HepG2 (cell line): ENCODE results near the gene DAGLB. TPM values are rescaled to one million over a fixed set of nuclear protein-coding genes. Genes with fewer than 3 reads are reported as not detected.
A peak's percentile ranks its signal among the peaks of the same experiment; 100 is the strongest.

Source experiments
- ARID4A ChIP-seq: sonication (generic); formaldehyde crosslinking; IDR thresholded peaks from 2 replicates; pipeline ENCODE4 v1.5.0; 2020; ENCODE audit warnings: mild to moderate bottlenecking, missing genetic modification reagents, borderline replicate concordance
- BORCS8-MEF2B ChIP-seq: sonication (generic); formaldehyde crosslinking; IDR thresholded peaks from 2 replicates; pipeline ENCODE4 v1.8.0; 2022; ENCODE audit warnings: mild to moderate bottlenecking, missing genetic modification reagents
- HNRNPLL ChIP-seq: fragments of 200-400 bp; formaldehyde crosslinking; IDR thresholded peaks from 2 replicates; pipeline ENCODE4 v1.6.1; 2017; ENCODE audit warnings: mild to moderate bottlenecking, low read depth, low read length; ENCODE audit not compliant: poor library complexity, severe bottlenecking
- IRF1 ChIP-seq: sonication (generic); formaldehyde crosslinking; IDR thresholded peaks from 2 replicates; pipeline ENCODE4 v1.4.0; 2020; ENCODE audit warnings: low read depth, mild to moderate bottlenecking, missing genetic modification reagents
- NFKB2 ChIP-seq: sonication (generic); formaldehyde crosslinking; IDR thresholded peaks from 2 replicates; pipeline ENCODE4 v1.4.0; 2020; ENCODE audit warnings: missing genetic modification reagents, borderline replicate concordance
- POLR2A ChIP-seq, 2 experiments: IDR thresholded peaks; 2 replicates each; pipeline ENCODE4 v1.6.1; 2011; ENCODE audit warnings: low read depth in 2 of 2, low read length in 2 of 2, mild to moderate bottlenecking in 1 of 2, moderate library complexity in 1 of 2; ENCODE audit not compliant: insufficient read depth in 1 of 2
- THAP7 ChIP-seq: sonication (generic); formaldehyde crosslinking; IDR thresholded peaks from 2 replicates; pipeline ENCODE4 v1.8.1; 2023; ENCODE audit warnings: mild to moderate bottlenecking, missing genetic modification reagents
- XBP1 ChIP-seq: sonication (generic); formaldehyde crosslinking; IDR thresholded peaks from 2 replicates; pipeline ENCODE4 v1.5.0; 2020; ENCODE audit warnings: missing genetic modification reagents
- ZBTB38 ChIP-seq: sonication (generic); formaldehyde crosslinking; IDR thresholded peaks from 2 replicates; pipeline ENCODE4 v1.5.1; 2020; ENCODE audit warnings: mild to moderate bottlenecking, missing genetic modification reagents
- ZFP91 ChIP-seq: sonication (generic); formaldehyde crosslinking; IDR thresholded peaks from 2 replicates; pipeline ENCODE4 v1.9.0; 2022; ENCODE audit warnings: missing genetic modification reagents, mild to moderate bottlenecking, borderline replicate concordance
- ZNF180 ChIP-seq: sonication (generic); formaldehyde crosslinking; IDR thresholded peaks from 2 replicates; pipeline ENCODE4 v1.4.0; 2020; ENCODE audit warnings: low read depth, missing genetic modification reagents, borderline replicate concordance
- ZNF75D ChIP-seq: sonication (generic); formaldehyde crosslinking; IDR thresholded peaks from 2 replicates; pipeline ENCODE4 v1.8.1; 2023; ENCODE audit warnings: missing genetic modification reagents, mild to moderate bottlenecking, borderline replicate concordance
- ZNF776 ChIP-seq: sonication (generic); formaldehyde crosslinking; IDR thresholded peaks from 2 replicates; pipeline ENCODE4 v1.4.0; 2020; ENCODE audit warnings: mild to moderate bottlenecking, missing genetic modification reagents
- polyA plus RNA-seq, 8 experiments: library from polyadenylated mRNA; depleted of rRNA in 3 of 8; stranded (reverse) in 7 of 8; unstranded in 1 of 8; fragments of >200 nt; fragmentation: Illumina TruSeq in 4 of 8; extraction: Trizol in 4 of 8; gene quantifications; 2 replicates each; pipeline versions ENCODE4 v1.2.1 to v1.2.3, GENCODE V29; 2011 to 2016; ENCODE audit warnings: low read depth in 4 of 8, missing spikeins in 1 of 8, mixed read lengths in 1 of 8; ENCODE audit not compliant: insufficient read depth in 1 of 8
- total RNA-seq, 5 experiments: library from RNA; depleted of rRNA; stranded (reverse); fragments of >200 nt; fragmentation: Illumina TruSeq; extraction: Trizol; gene quantifications; 2 replicates each; pipeline ENCODE4 v1.2.3, GENCODE V29; 2016; ENCODE audit warnings: low read depth in 1 of 5
- TF ChIP-seq, protein P1 (sequence below): sonication (generic); formaldehyde crosslinking; IDR thresholded peaks from 2 replicates; pipeline ENCODE4 v1.5.1; 2020; ENCODE audit warnings: mild to moderate bottlenecking, missing genetic modification reagents, moderate library complexity
- TF ChIP-seq, protein P2 (sequence below): IDR thresholded peaks from 2 replicates; pipeline ENCODE4 v1.6.1; 2018; ENCODE audit warnings: missing genetic modification reagents

DAGLB gene
- total and polyA plus RNA-seq, 2 of the 13 experiments (the other 11 are each of a cell fraction or from before 2014, with no cell fraction given) = 7.9 to 9.8 TPM

DNA sequence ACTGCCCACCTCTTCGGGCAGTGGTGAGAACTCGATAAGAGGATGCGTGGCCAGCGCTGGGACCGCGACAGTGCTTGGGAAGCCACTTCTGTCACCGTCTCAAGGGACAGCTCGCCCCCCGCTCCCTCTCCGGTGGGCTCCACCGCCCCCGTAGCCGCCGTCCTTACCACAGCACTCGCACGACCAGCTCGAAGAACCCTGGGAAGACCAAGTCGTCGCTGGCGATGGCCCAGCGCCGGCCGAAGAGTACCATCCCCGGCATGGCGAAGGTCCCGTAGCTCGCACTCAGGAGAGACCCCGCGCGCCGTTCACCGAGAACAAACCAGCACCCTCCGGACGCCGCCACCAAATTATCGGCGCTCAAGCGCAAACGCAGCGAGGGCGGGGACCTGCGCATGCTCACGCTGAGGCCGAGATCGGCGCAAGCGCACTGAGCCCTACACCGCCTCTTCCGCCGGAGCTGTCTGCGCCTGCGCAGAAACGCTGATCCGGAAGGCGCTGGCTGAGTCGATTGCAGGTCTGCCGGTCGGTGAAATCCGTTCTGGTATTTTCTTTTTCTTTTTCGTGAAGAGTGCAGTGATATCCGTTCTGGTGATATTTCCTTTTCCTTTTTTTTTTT, at the start of gene DAGLB (continued):
- TF ChIP-seq ZFP91 (peak; percentile 89), ARID4A (peak; percentile 83), POLR2A (IDR thresholded peaks at IDR 0.05; ENCODE audit: insufficient read depth in 1 of 2, low read depth in 2 of 2, low read length in 2 of 2) (peak; percentile 81 to 85), BORCS8-MEF2B (CRISPR knock-in tag) (peak; percentile 29; the same call in 1 of the 2 replicates), ZNF180 (CRISPR knock-in tag) (0 out of 2 replicates have a peak, but pooled peaks have one; percentile 79), HNRNPLL (peak; percentile 87), IRF1 (CRISPR knock-in tag) (peak; percentile 88; the same call in 1 of the 2 replicates), XBP1 (CRISPR knock-in tag) (peak; percentile 66; the same call in 1 of the 2 replicates), ZBTB38 (CRISPR knock-in tag) (0 out of 2 replicates have a peak, but pooled peaks have one; percentile 47), ZNF776 (CRISPR knock-in tag) (0 out of 2 replicates have a peak, but pooled peaks have one; percentile 59), ZNF75D (CRISPR knock-in tag) (0 out of 2 replicates have a peak, but pooled peaks have one; percentile 79), NFKB2 (peak; percentile 81; the same call in 1 of the 2 replicates), THAP7 (no peak)
- TF ChIP-seq, protein P1, sequence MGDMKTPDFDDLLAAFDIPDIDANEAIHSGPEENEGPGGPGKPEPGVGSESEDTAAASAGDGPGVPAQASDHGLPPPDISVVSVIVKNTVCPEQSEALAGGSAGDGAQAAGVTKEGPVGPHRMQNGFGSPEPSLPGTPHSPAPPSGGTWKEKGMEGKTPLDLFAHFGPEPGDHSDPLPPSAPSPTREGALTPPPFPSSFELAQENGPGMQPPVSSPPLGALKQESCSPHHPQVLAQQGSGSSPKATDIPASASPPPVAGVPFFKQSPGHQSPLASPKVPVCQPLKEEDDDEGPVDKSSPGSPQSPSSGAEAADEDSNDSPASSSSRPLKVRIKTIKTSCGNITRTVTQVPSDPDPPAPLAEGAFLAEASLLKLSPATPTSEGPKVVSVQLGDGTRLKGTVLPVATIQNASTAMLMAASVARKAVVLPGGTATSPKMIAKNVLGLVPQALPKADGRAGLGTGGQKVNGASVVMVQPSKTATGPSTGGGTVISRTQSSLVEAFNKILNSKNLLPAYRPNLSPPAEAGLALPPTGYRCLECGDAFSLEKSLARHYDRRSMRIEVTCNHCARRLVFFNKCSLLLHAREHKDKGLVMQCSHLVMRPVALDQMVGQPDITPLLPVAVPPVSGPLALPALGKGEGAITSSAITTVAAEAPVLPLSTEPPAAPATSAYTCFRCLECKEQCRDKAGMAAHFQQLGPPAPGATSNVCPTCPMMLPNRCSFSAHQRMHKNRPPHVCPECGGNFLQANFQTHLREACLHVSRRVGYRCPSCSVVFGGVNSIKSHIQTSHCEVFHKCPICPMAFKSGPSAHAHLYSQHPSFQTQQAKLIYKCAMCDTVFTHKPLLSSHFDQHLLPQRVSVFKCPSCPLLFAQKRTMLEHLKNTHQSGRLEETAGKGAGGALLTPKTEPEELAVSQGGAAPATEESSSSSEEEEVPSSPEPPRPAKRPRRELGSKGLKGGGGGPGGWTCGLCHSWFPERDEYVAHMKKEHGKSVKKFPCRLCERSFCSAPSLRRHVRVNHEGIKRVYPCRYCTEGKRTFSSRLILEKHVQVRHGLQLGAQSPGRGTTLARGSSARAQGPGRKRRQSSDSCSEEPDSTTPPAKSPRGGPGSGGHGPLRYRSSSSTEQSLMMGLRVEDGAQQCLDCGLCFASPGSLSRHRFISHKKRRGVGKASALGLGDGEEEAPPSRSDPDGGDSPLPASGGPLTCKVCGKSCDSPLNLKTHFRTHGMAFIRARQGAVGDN = peak; percentile 82
- TF ChIP-seq, protein P2, sequence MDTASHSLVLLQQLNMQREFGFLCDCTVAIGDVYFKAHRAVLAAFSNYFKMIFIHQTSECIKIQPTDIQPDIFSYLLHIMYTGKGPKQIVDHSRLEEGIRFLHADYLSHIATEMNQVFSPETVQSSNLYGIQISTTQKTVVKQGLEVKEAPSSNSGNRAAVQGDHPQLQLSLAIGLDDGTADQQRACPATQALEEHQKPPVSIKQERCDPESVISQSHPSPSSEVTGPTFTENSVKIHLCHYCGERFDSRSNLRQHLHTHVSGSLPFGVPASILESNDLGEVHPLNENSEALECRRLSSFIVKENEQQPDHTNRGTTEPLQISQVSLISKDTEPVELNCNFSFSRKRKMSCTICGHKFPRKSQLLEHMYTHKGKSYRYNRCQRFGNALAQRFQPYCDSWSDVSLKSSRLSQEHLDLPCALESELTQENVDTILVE (CRISPR knock-in tag) = no peak
